Right atrium auricular region (tissue), 2 donors: ENCODE measurements around the gene RGS12. TPM values are rescaled to one million over a fixed set of nuclear protein-coding genes. Genes with fewer than 3 reads are reported as not detected.
A peak's percentile ranks its signal among the peaks of the same experiment; 100 is the strongest.
"Not testable (repeated sequence)": the region's sequence is repeated elsewhere in the genome, so short reads cannot be mapped to it uniquely, and the experiment has no call there.

Experiments
- DNase-seq: peaks from one replicate; pipeline ENCODE4 v3.0.0-alpha.2; 2019; ENCODE audit warnings: low spot score
- H3K27ac ChIP-seq, 2 donors: fragments of 200-600 bp; sonication (generic); 1 replicate in 1 of 2; 2 replicates in 1 of 2; pipeline ENCODE4 v1.5.1; 2016 to 2019
- H3K27me3 ChIP-seq, 2 donors: fragments of 200-600 bp; sonication (generic); one replicate each; pipeline versions ENCODE4 v1.5.1 to v1.6.0; 2017 to 2019
- H3K36me3 ChIP-seq: fragments of 200-600 bp; sonication (generic); one replicate; pipeline ENCODE4 v1.5.1; 2016
- H3K4me1 ChIP-seq, 2 donors: fragments of 200-600 bp; sonication (generic); one replicate each; pipeline versions ENCODE4 v1.5.1 to v1.6.0; 2017 to 2019
- H3K4me3 ChIP-seq, 2 donors: fragments of 200-600 bp; sonication (generic); 1 replicate in 1 of 2; 2 replicates in 1 of 2; pipeline ENCODE4 v1.5.1; 2017 to 2019; ENCODE audit warnings: mild to moderate bottlenecking in 1 of 2, moderate library complexity in 1 of 2
- H3K9me3 ChIP-seq, 2 donors: fragments of 200-600 bp; sonication (generic); one replicate each; pipeline ENCODE4 v1.5.1; 2019
- CTCF ChIP-seq, 2 donors: fragments of 200-600 bp; sonication (generic); IDR thresholded peaks; one replicate each; pipeline ENCODE4 v1.5.1; 2019; ENCODE audit warnings: antibody characterized with exemption in 2 of 2
- total RNA-seq, 2 donors: library from RNA; depleted of rRNA; stranded (reverse); fragments of >200 nt; gene quantifications; one replicate each; pipeline ENCODE4 v1.1.0, GENCODE V29; 2016

Gene RGS12
- total RNA-seq, 2 donors from 2014 or later = 7.0 to 9.9 TPM

- Histone ChIP-seq H3K27me3 (no peaks in the 10 kb centered on the region), H3K27ac (no peak overlapping the region), H3K9me3 (no peaks in the 10 kb centered on the region), H3K36me3 (no peaks in the 10 kb centered on the region), H3K4me3 (no peak overlapping the region), H3K4me1 (peaks cover 0 to 23% of the 10 kb centered on the region in 2 donors)
- no peak for DNase-seq
- no peak for TF ChIP-seq CTCF (IDR thresholded peaks at IDR 0.05)
Observed at GRCh38 chr4:3297066-3297859, 4.4 kb downstream of the RGS12 start.

GRCh38 chr4:3299122-3299975 is 6.5 kb downstream of the RGS12 start:
- Histone ChIP-seq H3K9me3 (no peaks in the 10 kb centered on the region), H3K4me1 (peaks cover 0 to 19% of the 10 kb centered on the region in 2 donors), H3K36me3 (no peaks in the 10 kb centered on the region), H3K27ac (peak overlapping the region in 1 of 2 donors; percentile 37), H3K4me3 (no peak overlapping the region), H3K27me3 (no peaks in the 10 kb centered on the region)
- TF ChIP-seq CTCF (IDR thresholded peaks at IDR 0.05) = no peak
- no peak for DNase-seq

- no peaks in the 10 kb centered on the region for H3K36me3 ChIP-seq
- H3K27ac ChIP-seq = no peak overlapping the region
- no peaks in the 10 kb centered on the region for H3K9me3 ChIP-seq
- no peak for DNase-seq
- TF ChIP-seq CTCF (IDR thresholded peaks at IDR 0.05) = no peak
- no peaks in the 10 kb centered on the region for H3K27me3 ChIP-seq
- no peak overlapping the region for H3K4me3 ChIP-seq
- peaks cover 0 to 26% of the 10 kb centered on the region in 2 donors for H3K4me1 ChIP-seq
Observed at GRCh38 chr4:3299976-3300671, 7.3 kb downstream of the RGS12 start.

- not testable (repeated sequence) for H3K4me3 ChIP-seq, H3K27me3 ChIP-seq, H3K27ac ChIP-seq, H3K36me3 ChIP-seq, DNase-seq, H3K9me3 ChIP-seq
- H3K4me1 ChIP-seq = peaks cover 0 to 34% of the 10 kb centered on the region in 2 donors
Observed at GRCh38 chr4:3300882-3301281, 8.1 kb downstream of the RGS12 start.

GRCh38 chr4:3301450-3302172 is 8.8 kb downstream of the RGS12 start:
- Histone ChIP-seq H3K36me3 (no peaks in the 10 kb centered on the region), H3K4me1 (peaks cover 0 to 41% of the 10 kb centered on the region in 2 donors), H3K27ac (no peak overlapping the region), H3K9me3 (no peaks in the 10 kb centered on the region), H3K27me3 (no peaks in the 10 kb centered on the region), H3K4me3 (no peak overlapping the region)
- TF ChIP-seq CTCF (IDR thresholded peaks at IDR 0.05) = no peak
- no peak for DNase-seq
